ENCODE measurements around the gene PAX5.

PAX5 gene

DNA sequence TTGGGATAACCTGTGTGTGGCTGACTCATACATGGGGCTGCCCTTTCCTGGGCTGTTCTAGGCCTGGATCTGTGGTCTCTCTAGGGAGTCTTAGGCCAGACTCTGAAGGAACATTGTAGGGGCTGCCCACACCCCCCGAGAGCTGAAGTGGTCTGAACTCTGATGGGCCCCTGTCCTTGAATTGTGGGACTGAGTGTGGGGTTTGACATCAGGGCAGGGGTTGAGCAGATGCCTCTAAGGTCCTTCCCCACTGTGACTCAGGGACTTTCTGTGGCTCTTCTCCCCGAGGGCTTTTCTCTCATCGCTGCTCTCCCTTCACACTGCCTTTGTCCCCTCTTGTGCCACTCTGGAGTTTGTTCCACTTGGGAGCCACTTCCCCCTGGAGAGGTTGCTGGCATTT lies 246.4 kb downstream of the PAX5 start:
- H3K36me3 ChIP-seq (ENCODE audit: insufficient read depth, low read length): no peaks in the 10 kb centered on the region
- H4K20me1 ChIP-seq (ENCODE audit: insufficient read depth, low read length): no peaks in the 10 kb centered on the region
- H3K9ac ChIP-seq (ENCODE audit: low read depth, low read length): no peak overlapping the region
- no peak for DNase-seq
- TF ChIP-seq EZH2 (IDR thresholded peaks at IDR 0.05; ENCODE audit: borderline replicate concordance, low read depth, low read length, severe bottlenecking): no peak
- ATAC-seq (ENCODE audit: insufficient read depth, low read depth): no peak
- H3K27me3 ChIP-seq (ENCODE audit: insufficient read depth, low read length, poor library complexity): no peaks in the 10 kb centered on the region
- H3K9me3 ChIP-seq (ENCODE audit: insufficient read depth, low read length, severe bottlenecking): no peaks in the 10 kb centered on the region
- H3K4me3 ChIP-seq (ENCODE audit: low read depth in 1 of 2, low read length in 2 of 2): no peak overlapping the region
- no peak overlapping the region for H3K27ac ChIP-seq (ENCODE audit: low read length)
- H2AFZ ChIP-seq (ENCODE audit: low read depth, low read length): no peak overlapping the region
- H3K4me2 ChIP-seq (ENCODE audit: insufficient read depth, low read length): no peak overlapping the region
- no peaks in the 10 kb centered on the region for H3K79me2 ChIP-seq (ENCODE audit: insufficient read depth, low read length)
- no peaks in the 10 kb centered on the region for H3K4me1 ChIP-seq (ENCODE audit: insufficient read depth, low read length)
